Fibroblast of pulmonary artery (primary cell): ENCODE data around the gene CKM.

Experiments used
- DNase-seq: peaks from one replicate; pipeline ENCODE4 v3.0.0-alpha.2; 2010; ENCODE audit warnings: low read depth
- H3K4me3 ChIP-seq: replicated peaks from 2 replicates; pipeline ENCODE4 v1.5.1; 2011; ENCODE audit warnings: low read depth, mild to moderate bottlenecking, control low read depth, low read length, moderate library complexity
- CTCF ChIP-seq: IDR thresholded peaks from 2 replicates; pipeline ENCODE4 v1.5.1; 2011; ENCODE audit warnings: mild to moderate bottlenecking, control low read depth, low read length, inconsistent platforms; ENCODE audit errors: missing control alignments

The CKM gene

GRCh38 chr19:45293682-45294081 is 29.0 kb downstream of the CKM start:
- H3K4me3 ChIP-seq = no peak overlapping the region
- TF ChIP-seq CTCF = no peak
- DNase-seq = no peak

GRCh38 chr19:45291834-45292233 is 30.8 kb downstream of the CKM start:
- DNase-seq = no peak
- TF ChIP-seq CTCF = no peak
- H3K4me3 ChIP-seq = no peak overlapping the region

GRCh38 chr19:45290381-45290931 is 32.2 kb downstream of the CKM start:
- no peak for TF ChIP-seq CTCF
- no peak for DNase-seq
- H3K4me3 ChIP-seq = no peak overlapping the region

GRCh38 chr19:45283443-45284033 is 39.1 kb downstream of the CKM start:
- TF ChIP-seq CTCF = no peak
- H3K4me3 ChIP-seq = no peak overlapping the region
- DNase-seq = no peak

- no peak for DNase-seq
- TF ChIP-seq CTCF = no peak
- H3K4me3 ChIP-seq = no peak overlapping the region
Measured at GRCh38 chr19:45280471-45280961, 42.2 kb downstream of the CKM start.

- TF ChIP-seq CTCF = no peak
- DNase-seq = no peak
- H3K4me3 ChIP-seq = no peak overlapping the region
Measured at GRCh38 chr19:45279587-45280192, 43.0 kb downstream of the CKM start.
